HepG2 (cell line): Measurements from ENCODE around the gene SATB2. TPM values are rescaled to one million over a fixed set of nuclear protein-coding genes. Genes with fewer than 3 reads are reported as not detected.

Experiments used
- ATAD3A ChIP-seq: sonication (generic); formaldehyde crosslinking; IDR thresholded peaks from 2 replicates; pipeline ENCODE4 v1.4.0; 2020; ENCODE audit warnings: missing genetic modification reagents
- BCL6 ChIP-seq: IDR thresholded peaks from 2 replicates; pipeline ENCODE4 v1.6.1; 2016; ENCODE audit warnings: missing genetic modification reagents, missing compliant biosample characterization
- BORCS8-MEF2B ChIP-seq: sonication (generic); formaldehyde crosslinking; IDR thresholded peaks from 2 replicates; pipeline ENCODE4 v1.8.0; 2022; ENCODE audit warnings: mild to moderate bottlenecking, missing genetic modification reagents
- CC2D1A ChIP-seq: sonication (generic); formaldehyde crosslinking; IDR thresholded peaks from 2 replicates; pipeline ENCODE4 v1.8.1; 2023; ENCODE audit warnings: mild to moderate bottlenecking, missing genetic modification reagents
- DR1 ChIP-seq: sonication (generic); formaldehyde crosslinking; IDR thresholded peaks from 2 replicates; pipeline ENCODE4 v1.8.0; 2021; ENCODE audit warnings: mild to moderate bottlenecking, missing genetic modification reagents, inconsistent platforms
- GZF1 ChIP-seq: sonication (generic); formaldehyde crosslinking; IDR thresholded peaks from 2 replicates; pipeline ENCODE4 v1.5.1; 2020; ENCODE audit warnings: mild to moderate bottlenecking, missing genetic modification reagents
- HNF4G ChIP-seq, 2 experiments: sonication (generic) in 1 of 2; formaldehyde crosslinking in 1 of 2; IDR thresholded peaks; 2 replicates each; pipeline versions ENCODE4 v1.4.0 to v1.6.1; 2011 to 2020; ENCODE audit warnings: borderline replicate concordance in 2 of 2, low read depth in 2 of 2, mild to moderate bottlenecking in 2 of 2, low read length in 1 of 2, missing genetic modification reagents in 1 of 2, moderate library complexity in 1 of 2
- KDM5A ChIP-seq: fragments of 200-600 bp; sonication (generic); IDR thresholded peaks from 2 replicates; pipeline ENCODE4 v1.7.0; 2018; ENCODE audit warnings: antibody characterized with exemption, mild to moderate bottlenecking, low read length, borderline replicate concordance
- KLF6 ChIP-seq: IDR thresholded peaks from 2 replicates; pipeline ENCODE4 v1.8.0; 2016; ENCODE audit warnings: missing biosample characterization, missing genetic modification reagents
- LCORL ChIP-seq, 2 experiments: fragments of 450-650 bp in 1 of 2; sonication (generic) in 1 of 2; formaldehyde crosslinking in 1 of 2; IDR thresholded peaks; 2 replicates each; pipeline versions ENCODE4 v1.5.0 to v1.6.1; 2017 to 2020; ENCODE audit warnings: antibody characterized with exemption in 1 of 2, missing genetic modification reagents in 1 of 2
- MEF2D ChIP-seq: sonication (generic); formaldehyde crosslinking; IDR thresholded peaks from 2 replicates; pipeline ENCODE4 v1.5.1; 2020; ENCODE audit warnings: mild to moderate bottlenecking, missing genetic modification reagents
- MTF2 ChIP-seq: sonication (generic); formaldehyde crosslinking; IDR thresholded peaks from 2 replicates; pipeline ENCODE4 v1.5.0; 2020; ENCODE audit warnings: missing genetic modification reagents, borderline replicate concordance
- PRDM15 ChIP-seq: sonication (generic); formaldehyde crosslinking; IDR thresholded peaks from 2 replicates; pipeline ENCODE4 v1.4.0; 2020; ENCODE audit warnings: missing genetic modification reagents
- PRPF4 ChIP-seq: fragments of 200-400 bp; formaldehyde crosslinking; IDR thresholded peaks from 2 replicates; pipeline ENCODE4 v1.6.1; 2016; ENCODE audit warnings: low read length, low read depth; ENCODE audit not compliant: poor library complexity, severe bottlenecking
- RCOR2 ChIP-seq: IDR thresholded peaks from 2 replicates; pipeline ENCODE4 v1.6.1; 2016; ENCODE audit warnings: missing biosample characterization, missing genetic modification reagents
- SMAD1 ChIP-seq: sonication (generic); formaldehyde crosslinking; IDR thresholded peaks from 2 replicates; pipeline ENCODE4 v1.4.0; 2020; ENCODE audit warnings: missing genetic modification reagents, low read depth, mild to moderate bottlenecking, borderline replicate concordance
- SMYD3 ChIP-seq: sonication (generic); formaldehyde crosslinking; IDR thresholded peaks from 2 replicates; pipeline ENCODE4 v1.8.1; 2023; ENCODE audit warnings: mild to moderate bottlenecking, missing genetic modification reagents
- TFDP1 ChIP-seq: IDR thresholded peaks from 2 replicates; pipeline ENCODE4 v1.6.1; 2016; ENCODE audit warnings: missing compliant biosample characterization, missing genetic modification reagents, borderline replicate concordance
- TOE1 ChIP-seq: sonication (generic); formaldehyde crosslinking; IDR thresholded peaks from 2 replicates; pipeline ENCODE4 v1.4.0; 2020; ENCODE audit warnings: mild to moderate bottlenecking, missing genetic modification reagents
- ZFX ChIP-seq: sonication (generic); formaldehyde crosslinking; IDR thresholded peaks from 2 replicates; pipeline ENCODE4 v1.4.0; 2020; ENCODE audit warnings: mild to moderate bottlenecking, low read depth, missing genetic modification reagents, moderate library complexity
- ZNF18 ChIP-seq: sonication (generic); formaldehyde crosslinking; IDR thresholded peaks from 2 replicates; pipeline ENCODE4 v1.8.0; 2022; ENCODE audit warnings: mild to moderate bottlenecking, missing genetic modification reagents; ENCODE audit not compliant: insufficient replicate concordance
- ZNF577 ChIP-seq: sonication (generic); formaldehyde crosslinking; IDR thresholded peaks from 2 replicates; pipeline ENCODE4 v1.4.0; 2020; ENCODE audit warnings: mild to moderate bottlenecking, low read depth, missing genetic modification reagents, borderline replicate concordance
- ZNF605 ChIP-seq: sonication (generic); formaldehyde crosslinking; IDR thresholded peaks from 2 replicates; pipeline ENCODE4 v1.8.0; 2022; ENCODE audit warnings: mild to moderate bottlenecking, missing genetic modification reagents
- polyA plus RNA-seq, 8 experiments: library from polyadenylated mRNA; depleted of rRNA in 3 of 8; stranded (reverse) in 7 of 8; unstranded in 1 of 8; fragments of >200 nt; fragmentation: Illumina TruSeq in 4 of 8; extraction: Trizol in 4 of 8; gene quantifications; 2 replicates each; pipeline versions ENCODE4 v1.2.1 to v1.2.3, GENCODE V29; 2011 to 2016; ENCODE audit warnings: low read depth in 4 of 8, missing spikeins in 1 of 8, mixed read lengths in 1 of 8; ENCODE audit not compliant: insufficient read depth in 1 of 8
- total RNA-seq, 5 experiments: library from RNA; depleted of rRNA; stranded (reverse); fragments of >200 nt; fragmentation: Illumina TruSeq; extraction: Trizol; gene quantifications; 2 replicates each; pipeline ENCODE4 v1.2.3, GENCODE V29; 2016; ENCODE audit warnings: low read depth in 1 of 5
- TF ChIP-seq, protein P1 (sequence below): sonication (generic); formaldehyde crosslinking; IDR thresholded peaks from 2 replicates; pipeline ENCODE4 v1.4.0; 2020; ENCODE audit warnings: mild to moderate bottlenecking, missing genetic modification reagents

The SATB2 gene
- total and polyA plus RNA-seq, 2 of the 13 experiments (the other 11 are each of a cell fraction or from before 2014, with no cell fraction given): 2.5 to 5.5 TPM

DNA sequence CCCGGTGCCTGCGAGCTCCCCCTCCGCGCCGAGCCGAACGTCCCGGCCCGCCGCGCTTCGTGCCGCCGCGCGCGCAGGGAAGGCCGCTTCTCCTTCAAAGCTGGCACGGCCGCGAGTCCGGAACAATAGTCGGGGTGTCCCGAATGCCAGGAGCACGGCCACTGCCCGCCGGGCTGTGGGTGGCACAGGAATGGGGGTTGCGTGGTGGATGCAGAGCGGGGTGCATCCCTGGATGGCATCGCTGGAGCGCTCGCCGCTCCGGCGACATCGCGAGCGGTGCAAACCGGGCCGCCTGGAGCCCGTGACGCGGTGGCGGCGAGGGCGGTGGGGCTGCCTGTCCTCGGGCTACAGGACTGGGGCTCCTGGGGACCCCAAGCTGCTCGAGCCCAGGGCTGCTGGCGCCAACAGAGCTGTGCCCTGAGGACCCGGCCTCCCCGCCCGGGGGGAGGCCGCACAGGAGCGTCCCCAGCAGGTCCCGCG lies 1.1 kb upstream of the SATB2 start (continued):
- TF ChIP-seq SMAD1 (no peak; the same call in 1 of the 2 replicates), BORCS8-MEF2B (CRISPR knock-in tag) (no peak), ZFX (CRISPR knock-in tag) (peak; percentile 73; the same call in 1 of the 2 replicates), MEF2D (CRISPR knock-in tag) (no peak), ATAD3A (CRISPR knock-in tag) (peak; percentile 59; the same call in 1 of the 2 replicates), SMYD3 (CRISPR knock-in tag) (no peak), TOE1 (CRISPR knock-in tag) (no peak), TFDP1 (peak; percentile 29; the same call in 1 of the 2 replicates), PRDM15 (CRISPR knock-in tag) (no peak), ZNF18 (CRISPR knock-in tag) (no peak), DR1 (CRISPR knock-in tag) (no peak), ZNF577 (CRISPR knock-in tag) (peak; percentile 77), PRPF4 (no peak), CC2D1A (CRISPR knock-in tag) (no peak), KDM5A (no peak), LCORL (IDR thresholded peaks at IDR 0.05) (no peak), LCORL (CRISPR knock-in tag; IDR thresholded peaks at IDR 0.05) (no peak), HNF4G (IDR thresholded peaks at IDR 0.05; ENCODE audit: borderline replicate concordance, low read depth, low read length) (no peak), HNF4G (CRISPR knock-in tag; IDR thresholded peaks at IDR 0.05; ENCODE audit: borderline replicate concordance, low read depth) (no peak), KLF6 (CRISPR knock-in tag) (no peak), MTF2 (CRISPR knock-in tag) (no peak), BCL6 (CRISPR knock-in tag) (no peak), GZF1 (CRISPR knock-in tag) (0 out of 2 replicates have a peak, but pooled peaks have one; percentile 5), ZNF605 (no peak), RCOR2 (no peak)
- TF ChIP-seq, protein P1, sequence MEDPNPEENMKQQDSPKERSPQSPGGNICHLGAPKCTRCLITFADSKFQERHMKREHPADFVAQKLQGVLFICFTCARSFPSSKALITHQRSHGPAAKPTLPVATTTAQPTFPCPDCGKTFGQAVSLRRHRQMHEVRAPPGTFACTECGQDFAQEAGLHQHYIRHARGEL: no peak
